Prostate gland (tissue), 2 donors: ENCODE data around the gene HDAC4.

Source experiments
- CTCF ChIP-seq, 4 experiments: fragments of 200-600 bp in 2 of 4; fragments of 450-650 bp in 2 of 4; sonication (generic) in 2 of 4; IDR thresholded peaks; 1 replicate in 3 of 4; 2 replicates in 1 of 4; pipeline ENCODE4 v1.5.1; 2016 to 2019; ENCODE audit warnings: antibody characterized with exemption in 4 of 4, mild to moderate bottlenecking in 2 of 4, moderate library complexity in 2 of 4
- POLR2A ChIP-seq: fragments of 450-650 bp; IDR thresholded peaks from one replicate; pipeline ENCODE4 v1.6.1; 2016; ENCODE audit warnings: antibody characterized with exemption, mild to moderate bottlenecking
- POLR2AphosphoS5 ChIP-seq: sonication (generic); formaldehyde crosslinking; IDR thresholded peaks from one replicate; pipeline ENCODE4 v1.6.1; 2017; ENCODE audit warnings: antibody characterized with exemption

GRCh38 chr2:239268549-239268948, 132.3 kb downstream of the HDAC4 start:
- TF ChIP-seq CTCF (IDR thresholded peaks at IDR 0.05) (no peak), POLR2AphosphoS5 (no peak), POLR2A (no peak)
